Keratinocyte (primary cell): Measurements from ENCODE around the gene BBX. TPM values are rescaled to one million over a fixed set of nuclear protein-coding genes. Genes with fewer than 3 reads are reported as not detected.
"Not testable (repeated sequence)": the region's sequence is repeated elsewhere in the genome, so short reads cannot be mapped to it uniquely, and the experiment has no call there.

Source experiments
- DNase-seq: peaks from one replicate; pipeline ENCODE4 v3.0.0-alpha.2; 2011; ENCODE audit warnings: low read depth, missing footprints, low spot score
- FAIRE-seq: peaks from 2 replicates; lab custom pipeline; 2011; peaks lifted over from hg19 to GRCh38; lab: Jason Lieb, UNC
- H2AFZ ChIP-seq: 2 replicates; pipeline ENCODE4 v1.6.0; 2012; ENCODE audit warnings: low read length, control low read depth, inconsistent platforms; ENCODE audit not compliant: control insufficient read depth
- H3K27ac ChIP-seq: 2 replicates; pipeline ENCODE4 v1.5.1; 2011; ENCODE audit warnings: low read length; ENCODE audit not compliant: control insufficient read depth, insufficient read depth
- H3K27me3 ChIP-seq: 3 replicates; pipeline ENCODE4 v1.6.0; 2011; ENCODE audit warnings: low read length; ENCODE audit not compliant: control insufficient read depth, insufficient read depth; ENCODE audit errors: extremely low read depth
- H3K36me3 ChIP-seq, 2 experiments: 2 replicates in 1 of 2; 3 replicates in 1 of 2; pipeline ENCODE4 v1.5.1; 2011; ENCODE audit warnings: low read length in 2 of 2, mild to moderate bottlenecking in 1 of 2; ENCODE audit not compliant: control insufficient read depth in 2 of 2, insufficient read depth in 2 of 2; ENCODE audit errors: extremely low read depth in 1 of 2
- H3K4me1 ChIP-seq: 3 replicates; pipeline ENCODE4 v1.5.1; 2011; ENCODE audit warnings: low read length; ENCODE audit not compliant: control insufficient read depth, insufficient read depth; ENCODE audit errors: extremely low read depth
- H3K4me2 ChIP-seq: 3 replicates; pipeline ENCODE4 v1.6.0; 2011; ENCODE audit warnings: low read depth, low read length; ENCODE audit not compliant: control insufficient read depth, insufficient read depth; ENCODE audit errors: extremely low read depth
- H3K4me3 ChIP-seq, 3 experiments: fragments of 200-600 bp in 1 of 3; sonication (generic) in 1 of 3; 2 replicates in 2 of 3; 3 replicates in 1 of 3; pipeline ENCODE4 v1.5.1; 2011 to 2016; ENCODE audit warnings: low read length in 3 of 3, mild to moderate bottlenecking in 3 of 3, control low read depth in 2 of 3, inconsistent platforms in 1 of 3, low read depth in 1 of 3, mixed read lengths in 1 of 3, mixed run types in 1 of 3, moderate library complexity in 1 of 3; ENCODE audit not compliant: control insufficient read depth in 2 of 3, insufficient read depth in 2 of 3; ENCODE audit errors: extremely low read depth in 1 of 3
- H3K79me2 ChIP-seq: 2 replicates; pipeline ENCODE4 v1.6.0; 2012; ENCODE audit warnings: low read length; ENCODE audit not compliant: control insufficient read depth, insufficient read depth
- H3K9ac ChIP-seq: 3 replicates; pipeline ENCODE4 v1.6.0; 2011; ENCODE audit warnings: low read length; ENCODE audit not compliant: control insufficient read depth, insufficient read depth; ENCODE audit errors: extremely low read depth
- H3K9me1 ChIP-seq: 3 replicates; pipeline ENCODE4 v1.6.0; 2011; ENCODE audit warnings: low read length; ENCODE audit not compliant: control insufficient read depth, insufficient read depth; ENCODE audit errors: extremely low read depth
- H3K9me3 ChIP-seq: 2 replicates; pipeline ENCODE4 v1.5.1; 2012; ENCODE audit warnings: low read depth, low read length; ENCODE audit not compliant: control insufficient read depth
- H4K20me1 ChIP-seq: 3 replicates; pipeline ENCODE4 v1.6.0; 2011; ENCODE audit warnings: low read length; ENCODE audit not compliant: control insufficient read depth, insufficient read depth; ENCODE audit errors: extremely low read depth
- CTCF ChIP-seq, 3 experiments: IDR thresholded peaks in 1 of 3; conservative IDR thresholded peaks in 1 of 3; optimal IDR thresholded peaks in 1 of 3; 2 replicates in 2 of 3; 3 replicates in 1 of 3; pipeline versions ENCODE3 to v1.5.1; 2011; ENCODE audit warnings: low read length in 3 of 3, mild to moderate bottlenecking in 3 of 3, moderate library complexity in 2 of 3, control low read depth in 1 of 3, inconsistent platforms in 1 of 3; ENCODE audit not compliant: insufficient read depth in 2 of 3; ENCODE audit errors: extremely low read depth in 1 of 3
- EZH2 ChIP-seq: IDR thresholded peaks from one replicate; pipeline ENCODE4 v1.6.1; 2012; ENCODE audit warnings: inconsistent platforms, mild to moderate bottlenecking, low read length, moderate library complexity
- dilution Hi-C: fragments of 300-500 bp; cut with MboI; formaldehyde crosslinking; loops from one replicate; pipeline ENCODE4 v1.7.0; 2020; ENCODE audit warnings: low sequenced_read_pairs; ENCODE audit not compliant: extremely low pct_ligation_motif_present
- polyA plus RNA-seq, 5 experiments: library from polyadenylated mRNA; depleted of rRNA in 3 of 5; stranded (reverse) in 3 of 5; stranded (forward) in 1 of 5; unstranded in 1 of 5; fragments of >200 nt; gene quantifications; 1 replicate in 1 of 5; 2 replicates in 3 of 5; 3 replicates in 1 of 5; pipeline versions ENCODE4 v1.2.1 to v1.2.3, GENCODE V29; 2011 to 2012; ENCODE audit warnings: missing spikeins in 2 of 5, low read depth in 1 of 5, low replicate concordance in 1 of 5

Gene BBX
- polyA plus RNA-seq, 1 donor (not counting 4 experiments of a cell fraction or from before 2014, with no cell fraction given) = 43.4 TPM

DNA sequence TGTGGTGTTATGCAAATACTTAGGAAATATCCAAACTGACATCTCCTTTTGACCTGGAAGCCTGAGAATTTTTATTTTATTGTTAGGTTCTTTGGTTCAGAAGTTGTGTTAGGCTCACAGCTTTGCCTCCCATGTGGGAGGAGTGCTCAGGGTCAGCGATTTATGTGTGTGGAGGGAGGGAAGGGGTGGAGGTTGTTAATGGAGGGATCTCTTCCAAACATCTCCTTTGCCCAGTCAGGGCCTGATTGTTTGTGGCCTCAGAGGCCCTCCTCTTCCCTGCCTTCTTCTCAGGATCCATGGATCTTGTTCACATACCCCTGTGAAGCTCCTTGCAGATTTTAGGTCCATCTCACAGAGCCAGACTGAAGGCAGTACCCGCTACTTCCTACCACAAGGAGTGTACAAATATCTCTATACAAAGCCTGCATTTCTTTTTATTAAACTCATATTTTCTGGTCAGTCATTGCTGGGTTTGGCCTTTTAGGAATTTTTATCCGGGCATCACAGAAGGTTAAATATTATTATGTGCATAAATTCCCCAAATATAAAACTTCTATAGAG is 40.3 kb downstream of the BBX start:
- H3K9me3 ChIP-seq = no peaks in the 10 kb centered on the region
- FAIRE-seq (no peak), DNase-seq (no peak)
- H3K4me2 ChIP-seq = no peak overlapping the region
- no peaks in the 10 kb centered on the region for H3K27me3 ChIP-seq
- dilution Hi-C loops = no loop called here
- H3K4me1 ChIP-seq = peaks cover 3% of the 10 kb centered on the region
- H3K36me3 ChIP-seq = no peaks in the 10 kb centered on the region
- H3K27ac ChIP-seq = no peak overlapping the region
- TF ChIP-seq CTCF (optimal IDR thresholded peaks at IDR 0.05 in 1 of 3, IDR thresholded peaks at IDR 0.05 in 1 of 3, conservative IDR thresholded peaks at IDR 0.05 in 1 of 3; ENCODE audit: extremely low read depth in 1 of 3, insufficient read depth in 2 of 3, low read length in 3 of 3) (no peak), EZH2 (no peak)
- no peaks in the 10 kb centered on the region for H3K9me1 ChIP-seq
- peaks cover 5% of the 10 kb centered on the region for H3K79me2 ChIP-seq
- H3K9ac ChIP-seq = no peak overlapping the region
- H2AFZ ChIP-seq = no peak overlapping the region
- no peak overlapping the region for H3K4me3 ChIP-seq
- no peaks in the 10 kb centered on the region for H4K20me1 ChIP-seq

GRCh38 chr3:107565244-107565643 is 42.5 kb downstream of the BBX start:
- H3K79me2 ChIP-seq, H3K27ac ChIP-seq, H2AFZ ChIP-seq, H3K9me1 ChIP-seq, H3K36me3 ChIP-seq, H3K27me3 ChIP-seq, H3K9me3 ChIP-seq, FAIRE-seq, H3K4me2 ChIP-seq, H3K4me3 ChIP-seq, H3K4me1 ChIP-seq, H3K9ac ChIP-seq, DNase-seq, dilution Hi-C loops, H4K20me1 ChIP-seq: not testable (repeated sequence)

DNA sequence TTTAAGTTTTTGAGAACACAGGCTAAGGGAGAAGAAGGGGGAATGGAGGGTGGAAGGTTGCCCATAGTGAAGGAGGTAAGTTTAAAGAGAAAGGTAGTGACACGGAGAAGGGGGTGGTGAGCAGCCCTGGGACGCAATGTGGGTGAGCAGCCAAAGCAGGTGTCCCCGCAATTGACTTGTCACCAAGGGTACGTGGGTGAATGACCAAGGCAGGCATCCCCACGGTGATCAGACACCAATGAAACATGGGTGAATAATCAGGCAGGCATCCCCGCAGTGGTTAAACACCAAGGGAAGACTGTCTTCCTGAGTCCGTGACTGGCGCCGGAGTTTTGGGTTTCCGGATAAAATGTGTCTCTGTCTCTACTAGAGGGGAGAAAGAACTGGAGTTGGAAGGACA is 48.3 kb downstream of the BBX start:
- H3K27me3 ChIP-seq, H3K4me1 ChIP-seq, H3K36me3 ChIP-seq, H3K9me1 ChIP-seq, H3K79me2 ChIP-seq, H4K20me1 ChIP-seq, H3K27ac ChIP-seq, H3K4me2 ChIP-seq, H2AFZ ChIP-seq, DNase-seq, dilution Hi-C loops, H3K4me3 ChIP-seq, FAIRE-seq, H3K9me3 ChIP-seq, H3K9ac ChIP-seq: not testable (repeated sequence)

GRCh38 chr3:107571492-107571891 is 48.7 kb downstream of the BBX start:
- H3K9ac ChIP-seq, H2AFZ ChIP-seq, dilution Hi-C loops, H3K4me3 ChIP-seq, H3K27ac ChIP-seq, FAIRE-seq, H3K27me3 ChIP-seq, H3K4me2 ChIP-seq, H3K79me2 ChIP-seq, DNase-seq, H3K9me1 ChIP-seq, H3K36me3 ChIP-seq, H3K9me3 ChIP-seq, H3K4me1 ChIP-seq, H4K20me1 ChIP-seq: not testable (repeated sequence)
